Stimulated activated CD4-positive, alpha-beta T cell treated with anti-CD3 and anti-CD28 coated beads, TNF-alpha, amount 100 ng/mL, for 1 hour (primary cell): ENCODE data around the gene RNPEP.
"Not testable (repeated sequence)": the region's sequence is repeated elsewhere in the genome, so short reads cannot be mapped to it uniquely, and the experiment has no call there.

Source experiments
- DNase-seq, 3 donors: peaks; one replicate each; pipeline ENCODE4 v3.0.0-alpha.2; 2020; ENCODE audit warnings: low read depth in 3 of 3, low spot score in 1 of 3

RNPEP gene

GRCh38 chr1:201982623-201983379 is at the start of gene RNPEP:
Gene RNPEP, plus strand, starts transcription at chr1:201982648. Its CDS starts 19 bp downstream, at chr1:201982667.
- peak in 2 of 3 donors; percentile 8 to 25 for DNase-seq

GRCh38 chr1:201933840-201934430 is 48.5 kb upstream of the RNPEP start:
- no peak for DNase-seq

GRCh38 chr1:201937624-201938213 is 44.7 kb upstream of the RNPEP start:
- no peak for DNase-seq

- no peak for DNase-seq
These were observed 43.9 kb upstream of the RNPEP start for GRCh38 chr1:201938440-201939035.

- DNase-seq: no peak
These were observed 43.3 kb upstream of the RNPEP start for GRCh38 chr1:201939148-201939547.

- no peak for DNase-seq
These were observed 42.9 kb upstream of the RNPEP start for GRCh38 chr1:201939574-201939973.

GRCh38 chr1:201940316-201940715 is 42.1 kb upstream of the RNPEP start:
- DNase-seq: not testable (repeated sequence)

GRCh38 chr1:201941420-201942128 is 40.9 kb upstream of the RNPEP start:
- DNase-seq: no peak

GRCh38 chr1:201942129-201942495 is 40.3 kb upstream of the RNPEP start:
- no peak for DNase-seq

- no peak for DNase-seq
These were observed 38.4 kb upstream of the RNPEP start for GRCh38 chr1:201944002-201944401.

GRCh38 chr1:201944639-201945038 is 37.8 kb upstream of the RNPEP start:
- DNase-seq: no peak

GRCh38 chr1:201945157-201945556 is 37.3 kb upstream of the RNPEP start:
- no peak for DNase-seq

- no peak for DNase-seq
These were observed 36.6 kb upstream of the RNPEP start for GRCh38 chr1:201945863-201946223.

GRCh38 chr1:201946224-201946908 is 36.1 kb upstream of the RNPEP start, which contains the start of gene LMOD1:
Gene LMOD1, minus strand, starts transcription at chr1:201946548. Its CDS starts 208 bp downstream, at chr1:201946340.
- no peak for DNase-seq

GRCh38 chr1:201947697-201948008 is 34.8 kb upstream of the RNPEP start:
- no peak for DNase-seq

GRCh38 chr1:201949491-201949890 is 33.0 kb upstream of the RNPEP start:
- DNase-seq: no peak

- no peak for DNase-seq
These were observed 28.0 kb upstream of the RNPEP start for GRCh38 chr1:201954263-201955008.

- peak; percentile 73 to 85 (median 74) for DNase-seq
These were observed 27.3 kb upstream of the RNPEP start, which contains the start of gene TIMM17A for GRCh38 chr1:201955009-201955728. Gene TIMM17A, plus strand, starts transcription at chr1:201955503. Its CDS starts 24 bp downstream, at chr1:201955527.

- no peak for DNase-seq
These were observed 26.7 kb upstream of the RNPEP start for GRCh38 chr1:201955729-201956143.
